SK-N-SH treated with all-trans-retinoic acid at 6 μM for 48 hours (cell line): Measurements from ENCODE around the gene TVP23A.

Experiments used
- ARNTL ChIP-seq: fragments of 450-650 bp; formaldehyde crosslinking; IDR thresholded peaks from 2 replicates; pipeline ENCODE4 v1.5.0; 2020; ENCODE audit warnings: low read depth, mild to moderate bottlenecking, moderate library complexity, borderline replicate concordance
- CSDC2 ChIP-seq: fragments of 250-450 bp; sonication (Bioruptor Pico); IDR thresholded peaks from 2 replicates; pipeline ENCODE4 v1.5.0; 2020; ENCODE audit warnings: mild to moderate bottlenecking, moderate library complexity
- CSRNP3 ChIP-seq: fragments of 250-450 bp; sonication (Bioruptor Pico); IDR thresholded peaks from 2 replicates; pipeline ENCODE4 v1.5.1; 2021; ENCODE audit warnings: mild to moderate bottlenecking, moderate library complexity
- ESRRG ChIP-seq: fragments of 250-450 bp; sonication (Bioruptor Pico); IDR thresholded peaks from 2 replicates; pipeline ENCODE4 v1.6.1; 2021; ENCODE audit warnings: mild to moderate bottlenecking
- ISL1 ChIP-seq: fragments of 250-450 bp; sonication (Bioruptor Pico); IDR thresholded peaks from 2 replicates; pipeline ENCODE4 v2.1.2; 2022; ENCODE audit warnings: mild to moderate bottlenecking, moderate library complexity
- POU6F1 ChIP-seq: fragments of 250-450 bp; sonication (Bioruptor Pico); IDR thresholded peaks from 2 replicates; pipeline ENCODE4 v1.8.0; 2021; ENCODE audit warnings: low read depth, mild to moderate bottlenecking, moderate library complexity, borderline replicate concordance
- SNAI2 ChIP-seq: fragments of 250-450 bp; sonication (Bioruptor Pico); IDR thresholded peaks from 2 replicates; pipeline ENCODE4 v1.5.0; 2020; ENCODE audit warnings: mild to moderate bottlenecking, moderate library complexity
- TCF4 ChIP-seq: fragments of 250-450 bp; sonication (Bioruptor Pico); IDR thresholded peaks from 2 replicates; pipeline ENCODE4 v1.8.0; 2021; ENCODE audit warnings: mild to moderate bottlenecking, moderate library complexity, borderline replicate concordance
- ZFP30 ChIP-seq: fragments of 450-650 bp; formaldehyde crosslinking; IDR thresholded peaks from 2 replicates; pipeline ENCODE4 v1.5.0; 2022; ENCODE audit warnings: mild to moderate bottlenecking, moderate library complexity
- ZNF70 ChIP-seq: fragments of 450-650 bp; formaldehyde crosslinking; IDR thresholded peaks from 2 replicates; pipeline ENCODE4 v1.5.0; 2020; ENCODE audit warnings: mild to moderate bottlenecking, moderate library complexity
- TF ChIP-seq, protein P1 (sequence below): fragments of 250-450 bp; sonication (Bioruptor Pico); IDR thresholded peaks from 2 replicates; pipeline ENCODE4 v1.5.1; 2020; ENCODE audit warnings: low read depth, mild to moderate bottlenecking, moderate library complexity
- TF ChIP-seq, protein P2 (sequence below): fragments of 250-450 bp; sonication (Bioruptor Pico); IDR thresholded peaks from 2 replicates; pipeline ENCODE4 v1.8.0; 2020; ENCODE audit warnings: mild to moderate bottlenecking, moderate library complexity, borderline replicate concordance

DNA sequence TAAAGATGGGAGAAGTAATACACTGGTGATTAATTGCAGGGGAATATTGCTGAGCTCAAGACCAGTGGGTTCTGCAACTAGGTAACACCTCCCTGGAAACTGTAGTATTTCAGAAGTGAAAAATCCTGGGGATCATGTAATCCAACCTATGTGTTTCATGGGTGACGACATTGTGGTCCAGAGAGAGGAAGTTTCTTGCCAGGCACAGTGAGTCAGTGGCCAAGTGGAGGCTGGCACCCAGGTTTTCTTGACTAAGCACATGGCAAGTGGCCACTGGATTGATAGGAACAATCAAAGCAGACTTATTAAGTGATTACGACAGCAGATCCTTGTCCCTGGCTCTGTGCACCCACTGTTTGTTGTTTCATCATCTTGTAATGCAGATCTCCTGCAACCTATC, 43.8 kb upstream of the TVP23A start:
- no peak for TF ChIP-seq ZFP30
- TF ChIP-seq, protein P1, sequence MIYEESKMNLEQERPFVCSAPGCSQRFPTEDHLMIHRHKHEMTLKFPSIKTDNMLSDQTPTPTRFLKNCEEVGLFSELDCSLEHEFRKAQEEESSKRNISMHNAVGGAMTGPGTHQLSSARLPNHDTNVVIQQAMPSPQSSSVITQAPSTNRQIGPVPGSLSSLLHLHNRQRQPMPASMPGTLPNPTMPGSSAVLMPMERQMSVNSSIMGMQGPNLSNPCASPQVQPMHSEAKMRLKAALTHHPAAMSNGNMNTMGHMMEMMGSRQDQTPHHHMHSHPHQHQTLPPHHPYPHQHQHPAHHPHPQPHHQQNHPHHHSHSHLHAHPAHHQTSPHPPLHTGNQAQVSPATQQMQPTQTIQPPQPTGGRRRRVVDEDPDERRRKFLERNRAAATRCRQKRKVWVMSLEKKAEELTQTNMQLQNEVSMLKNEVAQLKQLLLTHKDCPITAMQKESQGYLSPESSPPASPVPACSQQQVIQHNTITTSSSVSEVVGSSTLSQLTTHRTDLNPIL (CRISPR knock-in tag), result no peak
- TF ChIP-seq ZNF70 (CRISPR knock-in tag), result no peak
- TF ChIP-seq CSDC2, result no peak
- TF ChIP-seq, protein P2, sequence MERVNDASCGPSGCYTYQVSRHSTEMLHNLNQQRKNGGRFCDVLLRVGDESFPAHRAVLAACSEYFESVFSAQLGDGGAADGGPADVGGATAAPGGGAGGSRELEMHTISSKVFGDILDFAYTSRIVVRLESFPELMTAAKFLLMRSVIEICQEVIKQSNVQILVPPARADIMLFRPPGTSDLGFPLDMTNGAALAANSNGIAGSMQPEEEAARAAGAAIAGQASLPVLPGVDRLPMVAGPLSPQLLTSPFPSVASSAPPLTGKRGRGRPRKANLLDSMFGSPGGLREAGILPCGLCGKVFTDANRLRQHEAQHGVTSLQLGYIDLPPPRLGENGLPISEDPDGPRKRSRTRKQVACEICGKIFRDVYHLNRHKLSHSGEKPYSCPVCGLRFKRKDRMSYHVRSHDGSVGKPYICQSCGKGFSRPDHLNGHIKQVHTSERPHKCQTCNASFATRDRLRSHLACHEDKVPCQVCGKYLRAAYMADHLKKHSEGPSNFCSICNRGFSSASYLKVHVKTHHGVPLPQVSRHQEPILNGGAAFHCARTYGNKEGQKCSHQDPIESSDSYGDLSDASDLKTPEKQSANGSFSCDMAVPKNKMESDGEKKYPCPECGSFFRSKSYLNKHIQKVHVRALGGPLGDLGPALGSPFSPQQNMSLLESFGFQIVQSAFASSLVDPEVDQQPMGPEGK (CRISPR knock-in tag), result no peak
- no peak for TF ChIP-seq SNAI2
- TF ChIP-seq ARNTL, result no peak
- no peak for TF ChIP-seq TCF4 (CRISPR knock-in tag)
- TF ChIP-seq ESRRG (CRISPR knock-in tag), result no peak
- TF ChIP-seq ISL1 (CRISPR knock-in tag), result no peak
- no peak for TF ChIP-seq CSRNP3 (CRISPR knock-in tag)
- TF ChIP-seq POU6F1, result no peak
